HG03342 (cell line): ENCODE measurements around the gene PIP5K1B.

Experiments used
- ATAC-seq: cut with Tn5 transposase; IDR thresholded peaks from one replicate; pipeline ENCODE4 v1.9.1; 2021; ENCODE audit warnings: mild to moderate bottlenecking, moderate library complexity; ENCODE audit not compliant: unreplicated experiment

The PIP5K1B gene

GRCh38 chr9:68844631-68845612 lies 139.9 kb downstream of the PIP5K1B start:
- peak; percentile 51 for ATAC-seq

DNA sequence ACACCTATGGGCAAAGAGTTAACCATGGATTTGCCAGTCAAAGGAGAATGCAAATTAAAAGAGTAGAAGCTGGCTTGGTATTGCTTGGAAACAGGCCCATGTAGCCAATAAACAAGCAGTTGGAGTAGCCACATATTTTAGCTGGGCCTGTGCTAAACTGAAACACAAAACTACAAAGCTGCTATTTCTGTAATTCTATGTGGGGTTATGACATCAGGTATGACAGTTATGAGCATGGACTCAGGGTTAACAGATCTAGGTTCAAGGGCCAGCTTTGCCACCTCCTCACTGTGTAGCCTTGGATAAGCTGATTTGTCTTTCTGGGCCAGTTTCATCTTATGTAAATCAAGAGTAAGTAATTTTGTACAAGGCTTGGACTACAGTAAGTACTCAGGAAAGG lies 142.7 kb downstream of the PIP5K1B start:
- ATAC-seq = peak; percentile 50

GRCh38 chr9:68851657-68852056 lies 146.6 kb downstream of the PIP5K1B start:
- no peak for ATAC-seq

DNA sequence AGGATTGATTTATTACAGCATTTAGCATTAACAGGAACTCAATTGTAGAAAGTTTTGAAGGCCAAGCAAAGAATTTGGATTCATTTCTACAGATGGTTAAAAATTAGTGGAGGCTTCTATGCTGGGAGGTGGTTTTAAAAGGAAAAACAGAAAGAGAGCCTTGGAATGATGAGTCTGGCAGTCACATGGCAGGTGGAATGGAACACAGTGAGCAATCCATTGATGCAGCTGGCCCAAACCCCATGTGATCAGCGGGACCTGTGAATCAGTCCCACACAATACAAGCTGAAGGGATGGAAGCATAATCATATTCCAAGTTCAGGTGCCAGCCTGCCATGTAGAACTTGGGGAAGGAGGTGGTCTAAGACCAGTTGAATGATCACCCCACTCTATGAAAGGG lies 147.9 kb downstream of the PIP5K1B start:
- ATAC-seq = no peak

GRCh38 chr9:68859347-68859746 lies 154.3 kb downstream of the PIP5K1B start:
- ATAC-seq = no peak

- ATAC-seq = no peak
Measured at GRCh38 chr9:68860419-68860818, 155.4 kb downstream of the PIP5K1B start.

DNA sequence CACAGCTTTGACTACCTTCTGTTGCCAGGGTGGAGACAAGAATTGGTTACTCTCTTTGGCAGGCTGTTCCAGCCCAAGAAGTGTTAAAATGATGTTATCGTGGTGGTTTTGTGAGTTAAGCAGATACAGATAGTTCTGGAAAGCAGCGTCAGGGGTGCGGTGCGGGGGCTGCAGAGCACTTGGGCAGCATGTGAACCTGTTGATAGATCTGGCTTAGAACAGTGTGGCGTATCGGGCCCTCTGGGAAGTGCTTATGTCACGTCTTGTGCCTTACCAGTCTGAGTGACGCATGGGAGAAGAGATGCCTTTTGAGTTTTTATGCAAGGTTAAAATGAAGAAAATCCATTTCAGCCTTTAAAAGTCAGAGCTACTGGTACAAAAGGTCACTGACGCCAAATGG lies 156.4 kb downstream of the PIP5K1B start:
- ATAC-seq = no peak

DNA sequence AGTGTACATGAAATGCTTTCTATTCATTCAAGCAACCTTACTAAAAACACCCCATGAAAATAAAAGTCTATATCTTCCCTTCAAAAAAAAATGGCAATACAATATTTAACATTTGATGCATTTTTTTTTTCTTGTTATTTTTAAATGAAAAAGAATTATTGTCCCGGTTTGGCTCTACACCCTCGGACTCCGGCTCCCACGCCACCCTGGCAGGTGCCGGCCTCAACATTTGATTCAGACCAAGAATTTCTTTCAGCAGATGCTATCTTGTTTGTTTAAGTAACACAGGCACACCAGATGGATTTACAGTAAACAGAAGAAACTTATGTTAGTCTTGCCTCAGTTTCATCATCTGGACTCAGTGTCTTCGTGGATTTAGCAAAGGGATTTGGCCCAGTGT lies 162.0 kb downstream of the PIP5K1B start:
- no peak for ATAC-seq

- no peak for ATAC-seq
Measured at GRCh38 chr9:68869022-68869421, 164.0 kb downstream of the PIP5K1B start.

GRCh38 chr9:68870086-68870485 lies 165.0 kb downstream of the PIP5K1B start:
- ATAC-seq = no peak

DNA sequence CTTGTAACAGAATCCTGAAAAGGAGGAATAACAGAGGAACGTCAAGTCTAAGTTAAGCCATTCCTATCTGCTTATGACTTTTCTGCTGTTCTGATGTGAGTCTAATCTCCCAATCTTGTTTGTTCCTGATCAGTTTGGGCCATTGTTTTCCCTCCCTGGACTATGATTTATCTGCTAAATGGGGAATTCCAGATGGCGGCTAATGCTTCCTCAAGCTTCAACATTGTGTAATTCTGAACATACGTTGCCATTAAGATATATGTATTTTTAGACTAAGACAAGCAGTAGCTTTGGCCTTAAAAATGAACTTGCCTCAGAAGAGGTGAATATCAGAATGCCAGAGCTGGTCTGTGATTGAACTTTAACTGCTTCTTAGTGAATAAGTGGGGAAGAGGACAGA lies 166.2 kb downstream of the PIP5K1B start:
- no peak for ATAC-seq

- ATAC-seq = no peak
Measured at GRCh38 chr9:68872026-68872501, 167.0 kb downstream of the PIP5K1B start.

- no peak for ATAC-seq
Measured at GRCh38 chr9:68873179-68873578, 168.1 kb downstream of the PIP5K1B start.

DNA sequence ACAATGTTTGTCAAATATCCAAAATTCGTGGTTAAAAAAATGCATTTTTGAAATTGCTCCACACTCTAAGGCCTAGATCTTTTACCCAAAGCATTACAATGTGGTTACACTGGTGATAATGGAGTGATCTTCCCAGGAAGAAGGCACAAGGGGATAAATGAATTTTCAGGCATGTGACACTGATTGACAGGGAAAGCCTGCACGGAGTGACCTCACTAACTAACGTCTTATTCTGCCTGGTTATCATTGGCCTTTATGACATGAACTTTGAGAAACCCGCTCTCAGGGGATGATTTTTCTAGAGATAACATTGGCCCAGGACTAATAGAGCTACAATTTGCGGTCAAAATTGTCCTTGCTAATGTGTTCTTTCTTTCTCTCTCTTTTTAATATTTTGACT lies 171.2 kb downstream of the PIP5K1B start:
- no peak for ATAC-seq

- no peak for ATAC-seq
Measured at GRCh38 chr9:68876681-68877080, 171.6 kb downstream of the PIP5K1B start.

GRCh38 chr9:68877219-68877618 lies 172.2 kb downstream of the PIP5K1B start:
- ATAC-seq = no peak

DNA sequence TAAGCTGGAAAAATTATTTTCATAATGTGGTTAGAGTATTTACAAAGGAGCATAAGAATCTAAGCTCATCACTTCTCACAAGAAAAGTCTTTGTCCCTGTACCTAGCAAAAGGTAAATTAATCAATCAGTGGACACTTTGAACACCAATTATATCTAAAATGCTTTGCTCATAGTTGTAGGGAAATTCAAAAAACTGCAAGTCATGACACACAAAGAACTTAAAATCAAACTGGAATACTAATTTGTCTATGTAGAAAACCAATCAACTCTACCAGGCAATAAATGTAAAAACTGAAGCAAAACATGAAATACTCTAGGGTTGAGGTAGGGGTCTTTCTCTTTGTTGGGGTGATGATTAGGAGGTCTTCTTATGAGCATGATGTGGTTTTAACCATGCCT lies 173.4 kb downstream of the PIP5K1B start:
- ATAC-seq = no peak

GRCh38 chr9:68883224-68883623 lies 178.2 kb downstream of the PIP5K1B start:
- ATAC-seq = no peak

GRCh38 chr9:68887232-68887631 lies 182.2 kb downstream of the PIP5K1B start:
- no peak for ATAC-seq

DNA sequence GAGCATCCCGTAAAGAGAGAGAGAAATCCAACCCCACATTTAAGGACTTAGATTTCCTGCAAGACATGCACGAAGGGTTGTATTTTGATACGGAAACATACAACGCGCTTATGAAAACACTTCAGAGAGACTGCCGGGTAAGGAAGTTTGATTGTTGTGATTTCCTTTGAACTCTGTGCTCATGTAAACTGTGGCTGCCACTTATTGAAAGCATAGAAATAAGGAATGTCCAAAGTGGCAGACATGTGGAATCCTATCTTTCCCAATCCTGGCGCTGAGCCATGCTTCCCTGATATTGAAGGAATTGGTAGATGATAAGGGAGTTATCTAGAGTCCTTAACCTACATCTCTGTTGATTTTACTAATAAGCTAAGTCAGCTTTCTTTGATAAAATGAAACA lies 189.5 kb downstream of the PIP5K1B start:
- no peak for ATAC-seq

GRCh38 chr9:68895741-68896478 lies 190.9 kb downstream of the PIP5K1B start:
- ATAC-seq = peak; percentile 92

DNA sequence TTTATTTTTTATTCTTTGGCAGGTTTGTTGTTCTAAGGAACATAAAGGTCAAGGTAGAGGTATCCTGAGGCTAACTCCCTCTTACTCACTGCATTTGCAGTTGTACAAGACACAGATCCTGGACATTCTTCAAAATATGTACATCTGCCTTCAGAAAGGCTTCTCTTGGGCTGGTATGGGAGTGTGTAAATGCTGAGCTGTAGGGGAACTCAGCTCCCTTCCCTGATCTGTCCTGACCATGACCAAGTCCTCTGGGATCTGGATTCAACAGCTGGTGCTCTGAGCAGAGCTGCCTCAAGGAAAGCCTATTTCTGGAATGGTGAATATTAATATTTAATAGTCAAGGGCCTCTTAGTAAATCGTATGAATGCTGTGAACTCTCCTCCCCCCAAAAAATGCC lies 191.4 kb downstream of the PIP5K1B start:
- peak; percentile 17 for ATAC-seq
